ENCODE data around the gene FGF10.

Gene FGF10

GRCh38 chr5:44389090-44389822, at the start of gene FGF10:
TSS of gene FGF10 (minus strand) at chr5:44389420. CDS start at chr5:44388682, 738 bp downstream.
- DNase-seq (ENCODE audit: low read depth in 2 of 2): no peak

- DNase-seq (ENCODE audit: low read depth in 2 of 2): no peak
Observed at GRCh38 chr5:44426944-44427343, 37.7 kb upstream of the FGF10 start.

- no peak for DNase-seq (ENCODE audit: low read depth in 2 of 2)
Observed at GRCh38 chr5:44412286-44412685, 23.1 kb upstream of the FGF10 start.

- DNase-seq (ENCODE audit: low read depth in 2 of 2): no peak
Observed at GRCh38 chr5:44402084-44402483, 12.9 kb upstream of the FGF10 start.

- no peak for DNase-seq (ENCODE audit: low read depth in 2 of 2)
Observed at GRCh38 chr5:44401611-44402010, 12.4 kb upstream of the FGF10 start.

- no peak for DNase-seq (ENCODE audit: low read depth in 2 of 2)
Observed at GRCh38 chr5:44398382-44398781, 9.2 kb upstream of the FGF10 start.

- no peak for DNase-seq (ENCODE audit: low read depth in 2 of 2)
Observed at GRCh38 chr5:44396312-44396711, 7.1 kb upstream of the FGF10 start.

GRCh38 chr5:44390351-44390750, 1.1 kb upstream of the FGF10 start:
- DNase-seq (ENCODE audit: low read depth in 2 of 2): no peak

- no peak for DNase-seq (ENCODE audit: low read depth in 2 of 2)
Observed at GRCh38 chr5:44389823-44390143, 563 bp upstream of the FGF10 start.

GRCh38 chr5:44388321-44389089, 715 bp downstream of the FGF10 start:
- DNase-seq (ENCODE audit: low read depth in 2 of 2): no peak

GRCh38 chr5:44387921-44388320, 1.3 kb downstream of the FGF10 start:
- DNase-seq (ENCODE audit: low read depth in 2 of 2): no peak

- DNase-seq (ENCODE audit: low read depth in 2 of 2): no peak
Observed at GRCh38 chr5:44387406-44387805, 1.8 kb downstream of the FGF10 start.

- no peak for DNase-seq (ENCODE audit: low read depth in 2 of 2)
Observed at GRCh38 chr5:44385291-44385900, 3.8 kb downstream of the FGF10 start.

GRCh38 chr5:44384816-44385215, 4.4 kb downstream of the FGF10 start:
- no peak for DNase-seq (ENCODE audit: low read depth in 2 of 2)

GRCh38 chr5:44382894-44383293, 6.3 kb downstream of the FGF10 start:
- DNase-seq (ENCODE audit: low read depth in 2 of 2): no peak

- DNase-seq (ENCODE audit: low read depth in 2 of 2): no peak
Observed at GRCh38 chr5:44377057-44377456, 12.2 kb downstream of the FGF10 start.

GRCh38 chr5:44372028-44372427, 17.2 kb downstream of the FGF10 start:
- no peak for DNase-seq (ENCODE audit: low read depth in 2 of 2)

GRCh38 chr5:44367203-44367602, 22.0 kb downstream of the FGF10 start:
- no peak for DNase-seq (ENCODE audit: low read depth in 2 of 2)

- no peak for DNase-seq (ENCODE audit: low read depth in 2 of 2)
Observed at GRCh38 chr5:44365345-44365744, 23.9 kb downstream of the FGF10 start.

- DNase-seq (ENCODE audit: low read depth in 2 of 2): no peak
Observed at GRCh38 chr5:44364097-44364496, 25.1 kb downstream of the FGF10 start.

- DNase-seq (ENCODE audit: low read depth in 2 of 2): no peak
Observed at GRCh38 chr5:44361342-44362001, 27.7 kb downstream of the FGF10 start.

- no peak for DNase-seq (ENCODE audit: low read depth in 2 of 2)
Observed at GRCh38 chr5:44360919-44361318, 28.3 kb downstream of the FGF10 start.

Data from stimulated activated CD8-positive, alpha-beta memory T cell treated with anti-CD3 and anti-CD28 coated beads, Interleukin-15, amount 100 ng/mL, for 4 hours (primary cell).